ENCODE data around the gene ZNF436. TPM values are rescaled to one million over a fixed set of nuclear protein-coding genes. Genes with fewer than 3 reads are reported as not detected.

Gene ZNF436
- total RNA-seq = 8.1 and 8.9 TPM in 2 replicates

DNA sequence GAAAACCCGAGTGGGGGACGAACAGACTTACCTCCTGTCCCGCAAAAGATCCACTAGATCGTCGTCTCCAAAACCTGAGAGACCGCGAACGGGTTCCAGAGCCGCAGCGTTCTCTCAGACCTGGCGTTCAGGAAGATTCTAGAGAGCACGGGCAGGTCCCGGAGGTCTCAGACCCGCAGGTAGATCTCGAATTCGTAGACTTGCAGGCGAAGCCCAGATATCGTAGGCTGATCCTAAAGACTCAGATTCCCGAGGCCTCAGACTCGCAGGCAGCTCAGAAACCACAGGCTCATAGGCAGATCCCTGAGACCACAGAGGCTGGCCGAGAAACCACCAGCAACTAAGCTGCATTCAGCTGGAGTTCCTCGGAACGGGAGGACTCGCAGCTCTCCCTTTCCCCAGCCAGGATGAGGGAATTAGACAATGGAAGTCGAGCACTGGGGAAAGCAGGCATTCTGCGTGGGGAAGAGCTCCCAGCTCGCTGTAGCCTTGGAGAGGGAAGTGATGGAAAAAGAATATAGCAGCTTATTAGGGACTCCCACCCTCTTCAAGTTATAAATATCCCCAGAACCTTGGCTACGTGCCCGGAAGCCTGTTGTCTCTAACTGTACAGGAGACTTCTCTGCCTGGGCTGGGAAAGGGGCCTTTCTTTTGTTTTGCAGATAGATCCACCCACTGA is at the start of gene ZNF436:
TSS of gene ZNF436 (minus strand) at position 502 of the 679 bp plus-strand sequence. CDS start 1,831 bp downstream, outside the sequence.

GRCh38 chr1:23344111-23344986 is 25.3 kb downstream of the ZNF436 start, which contains the start of gene HNRNPR:
Gene HNRNPR, minus strand, starts transcription at chr1:23344284. Its CDS starts 3,276 bp downstream, at chr1:23341008.

Other genes starting within 250 kb of the ZNF436 start
- 49.2 and 53.4 TPM in 2 replicates for gene LUZP1, start 201.0 kb downstream of the ZNF436 start, total RNA-seq
- 1.4 TPM in 2 replicates for gene HTR1D, start 152.3 kb downstream of the ZNF436 start, total RNA-seq
- 90.4 and 102 TPM in 2 replicates for gene HNRNPR, start 25.6 kb downstream of the ZNF436 start, total RNA-seq
- gene TCEA3, start 54.9 kb upstream of the ZNF436 start, total RNA-seq = 0.40 and 0.44 TPM in 2 replicates
- gene ASAP3, start 114.3 kb upstream of the ZNF436 start, total RNA-seq = 3.8 and 5.5 TPM in 2 replicates
- 1.9 and 2.7 TPM in 2 replicates for gene E2F2, start 161.4 kb upstream of the ZNF436 start, total RNA-seq
- gene ID3, start 189.7 kb upstream of the ZNF436 start, total RNA-seq = 739 and 789 TPM in 2 replicates